GM18526 (cell line): ENCODE data around the gene GAK.

Experiments used
- POLR2A ChIP-seq: IDR thresholded peaks from 3 replicates; pipeline ENCODE4 v1.6.1; 2011; ENCODE audit not compliant: insufficient read length; ENCODE audit errors: extremely low read depth

The GAK gene

DNA sequence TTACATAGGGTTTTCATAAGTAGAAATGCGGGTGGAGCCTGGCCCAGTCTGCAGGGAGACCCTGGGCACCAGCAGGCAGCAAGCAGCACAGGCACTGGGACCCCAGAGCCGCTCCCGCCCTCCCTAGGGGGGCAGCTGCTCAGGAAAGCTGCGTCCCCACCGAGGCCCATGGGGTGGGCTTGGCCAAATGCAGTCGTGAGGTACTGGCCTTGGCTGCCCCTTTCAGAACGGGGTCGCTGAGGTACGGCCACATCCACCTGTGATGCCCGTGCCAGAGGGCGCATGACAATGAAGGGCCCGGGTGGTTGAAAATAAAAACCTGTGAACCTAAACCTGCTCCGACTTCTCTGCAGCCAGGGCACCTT is 16.8 kb upstream of the GAK start:
- TF ChIP-seq POLR2A = no peak

DNA sequence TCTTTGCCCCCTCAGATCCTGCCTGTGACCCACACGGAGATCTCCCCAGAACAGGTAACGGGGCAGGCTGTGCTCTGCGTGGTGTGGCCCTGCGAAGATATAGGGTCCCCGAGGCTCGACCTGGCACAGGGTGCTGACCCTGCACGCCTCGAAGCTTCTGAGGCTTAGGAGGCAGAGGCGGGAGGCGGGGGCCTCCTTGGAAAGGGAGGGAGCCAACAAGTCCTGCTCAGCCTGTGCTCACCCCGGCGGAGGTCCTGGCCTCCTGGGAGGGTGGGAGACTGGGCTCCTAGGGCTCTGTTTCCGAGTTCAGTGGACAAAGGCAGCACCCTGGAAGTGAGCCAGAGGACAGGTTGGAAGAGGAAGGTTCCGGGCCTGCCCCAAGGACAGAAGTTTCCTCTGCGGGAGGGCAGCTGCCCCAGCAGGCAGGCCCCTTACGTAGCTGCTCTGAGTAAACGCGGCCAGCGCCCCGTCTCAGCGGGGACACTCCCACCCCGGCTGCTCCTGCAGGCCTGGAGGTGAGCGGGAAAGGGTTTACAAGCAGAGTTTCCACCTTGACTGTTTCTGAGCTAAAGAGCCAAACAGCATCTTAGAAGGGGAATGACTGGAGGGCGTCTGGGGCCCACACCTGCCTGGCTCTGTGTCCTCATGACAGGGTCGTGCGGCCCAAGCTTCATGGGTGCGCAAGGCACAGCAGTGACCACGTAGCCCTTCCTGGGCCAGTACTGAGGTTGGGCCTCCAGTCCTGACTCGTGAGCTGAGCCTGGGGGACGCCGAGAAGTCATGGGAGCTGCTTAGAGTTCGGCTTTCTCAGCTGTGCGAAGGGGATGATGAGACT is 16.2 kb upstream of the GAK start:
- no peak for TF ChIP-seq POLR2A

DNA sequence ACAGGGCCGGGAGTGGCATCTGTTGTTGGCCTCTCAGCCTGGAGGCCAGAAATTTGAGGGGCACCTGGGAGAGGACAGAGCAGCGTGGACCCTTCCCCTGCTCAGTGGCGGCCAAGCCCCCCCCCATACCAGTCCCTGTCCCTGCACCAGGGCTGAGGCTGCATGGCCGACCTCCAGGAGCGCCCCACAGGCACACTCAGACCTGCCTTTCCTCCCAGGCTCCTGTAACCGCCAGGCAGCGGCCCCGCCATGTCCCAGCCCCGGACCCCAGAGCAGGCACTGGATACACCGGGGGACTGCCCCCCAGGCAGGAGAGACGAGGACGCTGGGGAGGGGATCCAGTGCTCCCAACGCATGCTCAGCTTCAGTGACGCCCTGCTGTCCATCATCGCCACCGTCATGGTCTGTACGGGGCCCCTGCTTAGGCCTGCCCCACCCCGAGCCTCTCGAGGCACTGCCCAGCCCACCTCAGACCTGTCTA is 15.4 kb upstream of the GAK start:
- TF ChIP-seq POLR2A = no peak

- no peak for TF ChIP-seq POLR2A
Observed at GRCh38 chr4:946517-947471, 14.7 kb upstream of the GAK start.

DNA sequence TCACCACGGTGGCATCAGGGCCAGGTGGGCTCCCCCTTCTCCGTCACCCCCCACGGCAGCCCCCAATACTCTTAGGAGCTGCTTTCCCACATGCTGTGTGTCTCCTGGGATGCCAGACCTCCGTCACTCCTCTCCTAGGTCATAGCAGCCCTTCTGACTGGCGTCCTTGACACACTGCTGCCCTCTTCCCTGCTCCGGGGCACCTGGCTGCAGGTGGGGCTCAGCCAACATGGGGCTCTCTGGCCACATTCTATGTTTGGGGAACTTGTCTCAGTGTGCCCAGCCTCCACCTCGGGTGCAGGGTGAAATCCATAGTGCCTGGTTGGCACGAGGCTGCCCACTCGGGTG is 14.0 kb upstream of the GAK start:
- TF ChIP-seq POLR2A = no peak

- no peak for TF ChIP-seq POLR2A
Observed at GRCh38 chr4:945274-946102, 13.4 kb upstream of the GAK start.

DNA sequence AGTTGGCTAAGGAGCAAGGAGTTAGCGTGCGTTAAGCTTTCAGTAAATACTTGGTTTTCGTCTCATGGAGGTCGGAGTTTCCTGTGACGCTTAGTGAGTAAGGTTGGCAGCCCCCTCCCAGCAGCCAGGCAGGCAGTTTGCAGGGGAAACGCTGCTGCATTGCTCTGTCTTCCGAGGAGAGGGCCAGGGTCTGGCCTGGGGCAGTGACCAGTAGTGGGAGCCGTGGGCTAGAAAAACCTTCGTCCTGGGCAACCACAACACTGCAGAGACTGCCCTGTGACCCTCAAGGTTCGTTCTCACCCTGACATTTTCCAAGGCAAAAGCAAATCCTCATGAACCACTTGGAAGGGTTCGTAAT is 576 bp upstream of the GAK start:
- no peak for TF ChIP-seq POLR2A

DNA sequence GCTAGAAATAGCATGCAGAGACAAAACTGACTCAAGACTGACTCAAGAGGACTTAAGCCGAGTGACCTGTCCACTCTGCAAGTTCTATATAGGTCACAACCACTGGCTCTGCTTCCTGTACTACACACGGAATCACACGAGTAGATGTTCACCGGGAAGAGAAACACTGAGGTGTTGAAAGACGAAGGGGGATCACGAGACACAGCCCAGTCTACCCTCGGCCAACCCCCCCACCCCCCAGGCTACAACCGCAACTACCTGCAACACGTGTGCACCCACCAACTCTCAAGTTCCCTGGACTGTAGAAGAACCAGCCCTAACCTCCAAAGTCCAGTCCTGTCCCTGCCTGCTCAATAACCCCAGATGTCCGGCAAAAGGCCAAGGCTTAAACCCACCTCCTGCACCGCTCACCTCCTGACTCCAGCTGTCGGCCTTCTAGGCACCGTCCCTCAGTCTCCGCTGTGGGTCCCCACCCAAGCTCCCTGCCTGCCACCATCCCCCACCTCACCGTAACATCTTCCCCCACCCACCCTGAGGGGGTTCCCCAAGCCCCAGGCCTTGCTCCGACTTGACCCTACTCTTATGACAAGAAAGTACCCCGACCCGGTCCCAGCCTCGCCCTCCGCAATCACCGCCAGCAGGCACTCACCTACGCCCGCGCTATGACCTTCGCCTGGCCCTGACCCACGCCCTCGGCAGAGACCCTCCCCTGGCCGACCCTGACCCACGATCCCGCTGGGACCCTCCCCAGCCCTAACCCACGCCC is 739 bp downstream of the GAK start:
- no peak for TF ChIP-seq POLR2A

DNA sequence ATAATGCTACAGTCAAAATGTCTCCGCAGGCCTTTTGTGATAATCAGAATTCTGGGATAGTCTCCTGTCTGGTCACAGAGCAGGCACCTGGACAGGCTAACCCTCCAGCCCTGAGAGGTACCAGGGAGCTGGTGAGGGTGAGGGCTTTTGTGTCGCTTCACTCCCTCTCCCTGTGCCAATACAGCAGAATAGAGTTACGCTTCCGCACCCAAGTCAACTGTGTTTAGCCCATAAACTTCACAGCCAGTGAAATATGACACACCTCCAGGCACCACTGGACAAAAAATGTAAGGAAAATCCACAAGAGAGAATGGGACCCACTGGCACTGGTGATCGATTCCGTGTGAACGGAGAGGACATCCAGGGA is 1.3 kb downstream of the GAK start:
- no peak for TF ChIP-seq POLR2A

GRCh38 chr4:930028-930551 is 2.0 kb downstream of the GAK start:
- no peak for TF ChIP-seq POLR2A

- TF ChIP-seq POLR2A = no peak
Observed at GRCh38 chr4:929096-929765, 2.9 kb downstream of the GAK start.

GRCh38 chr4:926538-926937 is 5.6 kb downstream of the GAK start:
- TF ChIP-seq POLR2A = no peak

GRCh38 chr4:925771-926500 is 6.2 kb downstream of the GAK start:
- TF ChIP-seq POLR2A = no peak
